ENCODE measurements around the gene HS2ST1. TPM values are rescaled to one million over a fixed set of nuclear protein-coding genes. Genes with fewer than 3 reads are reported as not detected.
"Not testable (repeated sequence)": the region's sequence is repeated elsewhere in the genome, so short reads cannot be mapped to it uniquely, and the experiment has no call there.

Gene HS2ST1
- total RNA-seq, 2 donors from 2014 or later: 11.5 to 11.7 TPM

- H3K36me3 ChIP-seq: no peaks in the 10 kb centered on the region
- no peaks in the 10 kb centered on the region for H3K27me3 ChIP-seq (replicated peaks; ENCODE audit: insufficient read depth)
- WGBS: 76% methylated on average over 2 of the region's 2 CpGs
- intact Hi-C loops (cut with DNase I): no loop called here
- no peaks in the 10 kb centered on the region for H3K9me3 ChIP-seq
- no peak overlapping the region for H3K27ac ChIP-seq
- H3K4me3 ChIP-seq: no peak overlapping the region
- TF ChIP-seq POLR2A (IDR thresholded peaks at IDR 0.05): no peak
- no peak for TF ChIP-seq POLR2AphosphoS5 (IDR thresholded peaks at IDR 0.05)
- no peak for TF ChIP-seq CTCF (IDR thresholded peaks at IDR 0.05)
- no peaks in the 10 kb centered on the region for H3K4me1 ChIP-seq (replicated peaks)
- DNase-seq (ENCODE audit: low spot score): no peak
These were observed 86.0 kb downstream of the HS2ST1 start for GRCh38 chr1:87000460-87000859.

GRCh38 chr1:87004857-87005256 lies 90.4 kb downstream of the HS2ST1 start:
- no peaks in the 10 kb centered on the region for H3K9me3 ChIP-seq
- no peak for DNase-seq (ENCODE audit: low spot score)
- no peaks in the 10 kb centered on the region for H3K36me3 ChIP-seq
- H3K27ac ChIP-seq: no peak overlapping the region
- H3K4me3 ChIP-seq: no peak overlapping the region
- H3K4me1 ChIP-seq (replicated peaks): no peaks in the 10 kb centered on the region
- H3K27me3 ChIP-seq (replicated peaks; ENCODE audit: insufficient read depth): no peaks in the 10 kb centered on the region
- TF ChIP-seq POLR2AphosphoS5 (IDR thresholded peaks at IDR 0.05) (no peak), POLR2A (IDR thresholded peaks at IDR 0.05) (no peak), CTCF (IDR thresholded peaks at IDR 0.05) (no peak)
- WGBS: 94% methylated on average over 1 of the region's 1 CpG
- intact Hi-C loops (cut with DNase I): no loop called here

- DNase-seq (ENCODE audit: low spot score): no peak
- Histone ChIP-seq H3K4me3 (no peak overlapping the region), H3K9me3 (no peaks in the 10 kb centered on the region), H3K27ac (no peak overlapping the region), H3K4me1 (replicated peaks) (no peaks in the 10 kb centered on the region), H3K27me3 (replicated peaks; ENCODE audit: insufficient read depth) (no peaks in the 10 kb centered on the region), H3K36me3 (no peaks in the 10 kb centered on the region)
- TF ChIP-seq POLR2AphosphoS5 (IDR thresholded peaks at IDR 0.05): no peak
- no peak for TF ChIP-seq POLR2A (IDR thresholded peaks at IDR 0.05)
- no peak for TF ChIP-seq CTCF (IDR thresholded peaks at IDR 0.05)
- intact Hi-C loops (cut with DNase I): no loop called here
- 91% methylated on average over 1 of the region's 1 CpG for WGBS
These were observed 92.9 kb downstream of the HS2ST1 start for GRCh38 chr1:87007323-87007722.

- intact Hi-C loops (cut with DNase I); H3K27ac ChIP-seq; H3K4me3 ChIP-seq; H3K36me3 ChIP-seq; H3K27me3 ChIP-seq (replicated peaks; ENCODE audit: insufficient read depth); H3K9me3 ChIP-seq; H3K4me1 ChIP-seq (replicated peaks); DNase-seq (ENCODE audit: low spot score): not testable (repeated sequence)
These were observed 99.0 kb downstream of the HS2ST1 start for GRCh38 chr1:87013385-87013784.

GRCh38 chr1:87017998-87018672 lies 103.7 kb downstream of the HS2ST1 start:
- Histone ChIP-seq H3K4me1 (replicated peaks) (no peaks in the 10 kb centered on the region), H3K27me3 (replicated peaks; ENCODE audit: insufficient read depth) (no peaks in the 10 kb centered on the region), H3K27ac (no peak overlapping the region), H3K4me3 (no peak overlapping the region), H3K9me3 (no peaks in the 10 kb centered on the region), H3K36me3 (no peaks in the 10 kb centered on the region)
- no peak for TF ChIP-seq POLR2AphosphoS5 (IDR thresholded peaks at IDR 0.05)
- no peak for TF ChIP-seq POLR2A (IDR thresholded peaks at IDR 0.05)
- DNase-seq (ENCODE audit: low spot score): no peak
- intact Hi-C loops (cut with DNase I): no loop called here
- 20% methylated on average over 4 of the region's 4 CpGs for WGBS

GRCh38 chr1:87023326-87023725 lies 108.9 kb downstream of the HS2ST1 start:
- no peaks in the 10 kb centered on the region for H3K9me3 ChIP-seq
- WGBS: 97% methylated on average over 1 of the region's 1 CpG
- no peaks in the 10 kb centered on the region for H3K27me3 ChIP-seq (replicated peaks; ENCODE audit: insufficient read depth)
- no peak overlapping the region for H3K27ac ChIP-seq
- intact Hi-C loops (cut with DNase I): no loop called here
- no peak overlapping the region for H3K4me3 ChIP-seq
- no peak for DNase-seq (ENCODE audit: low spot score)
- no peak for TF ChIP-seq CTCF (IDR thresholded peaks at IDR 0.05)
- no peak for TF ChIP-seq POLR2A (IDR thresholded peaks at IDR 0.05)
- TF ChIP-seq POLR2AphosphoS5 (IDR thresholded peaks at IDR 0.05): no peak
- H3K4me1 ChIP-seq (replicated peaks): no peaks in the 10 kb centered on the region
- no peaks in the 10 kb centered on the region for H3K36me3 ChIP-seq
